Measurements from ENCODE around the gene NXF2.

GRCh38 chrX:102338162-102338561, 91.2 kb downstream of the NXF2 start:
- TF ChIP-seq CTCF (IDR thresholded peaks at IDR 0.05): no peak
- no peak for TF ChIP-seq POLR2AphosphoS5 (IDR thresholded peaks at IDR 0.05)

All from prostate gland (tissue), 2 donors.